GOT3 (cell line): ENCODE results near the gene KPNB1.

Source experiments
- DNase-seq: peaks from one replicate; lab custom pipeline; 2025; ENCODE audit warnings: mixed read lengths; lab: John Stamatoyannopoulos, UW

The KPNB1 gene

GRCh38 chr17:47696717-47697642, 47.3 kb downstream of the KPNB1 start:
- DNase-seq: no peak

DNA sequence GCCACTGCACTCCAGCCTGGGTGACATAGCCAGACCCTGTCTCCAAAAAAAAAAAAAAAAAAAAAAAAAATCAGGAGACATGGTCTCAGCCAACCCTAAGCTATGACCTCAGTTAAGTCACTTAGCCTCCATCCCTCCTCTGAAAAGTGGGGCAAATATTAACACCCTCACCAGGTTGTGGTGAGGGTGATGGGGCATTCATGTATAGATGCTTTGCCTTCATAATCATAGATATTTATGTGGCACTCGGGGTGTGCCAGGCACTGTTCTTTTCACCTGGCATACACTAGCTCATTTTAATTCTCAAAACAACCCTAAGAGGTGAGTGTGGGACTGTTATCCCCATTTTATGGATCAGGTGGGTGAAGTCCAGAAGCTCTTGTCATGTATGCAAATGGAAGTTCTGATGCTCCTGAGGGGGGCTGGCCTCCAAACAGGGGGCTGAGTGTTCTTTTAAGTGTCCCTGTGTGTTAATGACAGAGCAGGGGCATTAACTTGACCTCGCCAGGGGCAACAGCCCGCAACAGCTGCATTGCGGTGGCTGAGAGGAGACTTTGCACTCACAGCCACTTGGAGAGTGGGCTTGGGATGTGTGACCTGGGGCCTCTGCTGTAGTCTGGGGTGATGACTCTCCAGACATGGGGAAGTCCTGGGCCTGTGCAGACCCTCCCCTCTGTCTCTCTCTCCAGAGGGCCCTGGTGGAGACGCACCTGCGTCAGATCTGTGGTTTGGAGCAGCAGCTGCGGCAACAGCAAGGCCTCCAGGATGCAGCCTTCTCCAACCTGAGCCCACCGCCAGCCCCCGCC, 48.4 kb downstream of the KPNB1 start:
- DNase-seq: no peak

GRCh38 chr17:47698749-47699535, 49.2 kb downstream of the KPNB1 start:
- no peak for DNase-seq

- DNase-seq: no peak
Observed at GRCh38 chr17:47699536-47699840, 49.8 kb downstream of the KPNB1 start.

DNA sequence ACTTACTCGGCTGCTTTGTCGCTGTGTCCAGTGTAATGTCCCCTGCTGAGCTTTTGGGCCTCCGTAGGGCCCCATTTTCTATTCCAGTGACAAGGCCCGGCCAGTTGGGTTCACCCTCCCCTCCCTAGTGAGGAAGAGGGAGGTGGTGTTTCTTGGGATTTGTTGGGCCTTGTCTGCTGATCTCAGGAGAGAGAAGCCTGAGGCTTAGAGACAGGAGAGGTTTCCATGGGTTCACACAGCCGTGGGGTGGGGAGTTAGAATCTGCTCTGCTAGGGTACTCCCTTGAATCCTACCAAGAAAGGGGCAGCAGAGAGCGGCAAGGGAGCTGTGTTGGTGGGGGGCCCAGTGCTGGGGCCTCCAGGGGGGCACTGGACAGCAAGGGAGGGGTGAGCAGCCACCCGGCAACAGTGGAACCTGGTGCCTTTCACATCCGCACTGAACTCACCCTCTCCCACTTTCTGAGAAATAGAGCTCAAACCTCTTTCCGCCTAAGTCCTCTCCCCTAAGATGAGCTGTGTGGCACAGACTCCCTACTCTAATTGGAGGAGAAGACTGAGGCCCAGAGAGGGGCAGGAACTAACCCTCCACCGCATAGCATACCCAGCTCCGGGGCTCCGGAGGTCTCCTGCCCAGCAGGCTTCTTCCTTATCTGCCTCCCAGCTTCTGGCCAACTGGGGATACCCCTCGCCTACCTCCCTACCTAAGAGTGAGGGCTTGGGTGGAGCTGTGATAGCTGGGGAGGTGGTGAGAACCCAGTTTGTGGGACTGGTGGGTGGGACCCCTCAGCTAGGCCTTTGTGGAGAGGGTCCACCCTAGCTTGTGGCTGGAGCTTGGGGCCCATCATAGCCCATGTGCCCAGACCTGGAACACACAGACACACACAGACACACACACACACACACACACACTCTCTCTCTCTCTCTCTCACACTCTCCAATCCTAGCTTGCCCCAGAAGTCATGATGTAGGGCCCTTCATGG, 51.0 kb downstream of the KPNB1 start:
- DNase-seq: no peak

- DNase-seq: no peak
Observed at GRCh38 chr17:47701608-47702007, 51.9 kb downstream of the KPNB1 start.

DNA sequence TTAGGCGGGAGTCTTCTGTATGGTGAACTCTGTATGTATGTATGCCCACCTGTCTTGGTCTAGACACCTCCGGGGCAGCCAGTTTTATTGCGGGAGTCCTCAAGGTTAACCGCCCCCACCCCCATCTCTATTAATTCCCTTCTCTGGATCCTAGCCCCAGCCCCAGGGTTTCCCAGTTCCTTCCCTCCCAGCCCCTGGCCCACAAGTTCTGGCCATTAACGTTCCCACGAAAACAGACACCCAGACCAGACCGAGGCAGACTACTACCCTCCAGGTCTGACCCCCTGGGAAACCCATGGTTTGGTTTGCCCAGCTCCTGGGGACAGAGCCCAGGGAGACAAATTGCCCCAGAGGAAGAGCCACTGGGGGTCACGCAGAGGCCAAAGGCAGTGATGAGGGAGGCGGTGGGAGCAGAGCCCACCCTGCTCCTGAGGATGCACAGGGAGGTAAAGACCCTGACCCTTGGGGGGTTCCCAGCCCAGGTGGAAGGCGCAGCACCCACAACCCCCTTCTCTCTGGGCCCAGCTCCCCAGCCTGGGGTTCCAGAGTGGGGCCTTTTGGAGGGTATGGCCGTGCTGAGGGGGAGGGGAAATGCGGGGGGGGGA, 52.8 kb downstream of the KPNB1 start:
- DNase-seq: no peak

DNA sequence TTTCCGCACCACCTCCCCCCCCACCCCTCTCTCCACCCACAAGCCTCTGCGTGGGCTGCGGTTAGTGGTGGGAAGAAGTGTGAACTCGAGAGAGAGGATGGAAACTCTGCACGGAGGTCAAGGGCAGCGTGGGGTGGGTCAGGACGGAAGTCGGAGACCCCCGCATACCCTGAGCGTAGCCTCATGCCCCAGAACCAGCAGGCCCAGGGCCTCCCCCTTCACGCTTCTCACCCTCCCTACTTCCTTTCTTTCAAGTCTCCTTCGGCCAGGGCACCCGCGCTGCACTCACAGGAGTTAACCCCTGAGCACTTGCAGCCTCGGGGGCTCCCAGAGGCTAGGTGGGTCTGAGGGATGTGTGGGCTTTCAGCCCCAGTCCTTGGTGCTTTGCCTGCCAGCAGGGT, 53.5 kb downstream of the KPNB1 start:
- DNase-seq: no peak

GRCh38 chr17:47703671-47704070, 54.0 kb downstream of the KPNB1 start:
- DNase-seq: no peak

- DNase-seq: no peak
Observed at GRCh38 chr17:47704116-47704515, 54.4 kb downstream of the KPNB1 start.

DNA sequence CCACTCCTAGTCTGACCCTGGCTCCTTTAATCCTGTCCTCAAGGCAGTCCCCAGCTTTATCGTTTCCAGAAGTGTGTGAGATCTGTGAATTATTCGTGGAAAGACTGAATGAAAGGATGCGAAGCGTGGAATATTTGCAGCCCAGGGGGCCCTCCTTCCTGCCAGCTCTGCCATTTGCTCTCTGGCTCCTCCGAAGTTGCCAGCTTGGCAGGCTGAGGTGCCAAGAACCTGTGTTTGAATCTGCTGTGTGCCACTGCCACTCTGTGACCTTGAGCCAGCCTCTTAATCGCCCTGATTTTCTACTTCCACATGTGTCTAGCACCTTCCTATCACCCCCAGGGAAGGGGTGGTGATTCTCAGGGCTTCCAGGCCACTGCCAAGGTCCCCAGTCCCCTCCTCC, 55.0 kb downstream of the KPNB1 start:
- DNase-seq: no peak

DNA sequence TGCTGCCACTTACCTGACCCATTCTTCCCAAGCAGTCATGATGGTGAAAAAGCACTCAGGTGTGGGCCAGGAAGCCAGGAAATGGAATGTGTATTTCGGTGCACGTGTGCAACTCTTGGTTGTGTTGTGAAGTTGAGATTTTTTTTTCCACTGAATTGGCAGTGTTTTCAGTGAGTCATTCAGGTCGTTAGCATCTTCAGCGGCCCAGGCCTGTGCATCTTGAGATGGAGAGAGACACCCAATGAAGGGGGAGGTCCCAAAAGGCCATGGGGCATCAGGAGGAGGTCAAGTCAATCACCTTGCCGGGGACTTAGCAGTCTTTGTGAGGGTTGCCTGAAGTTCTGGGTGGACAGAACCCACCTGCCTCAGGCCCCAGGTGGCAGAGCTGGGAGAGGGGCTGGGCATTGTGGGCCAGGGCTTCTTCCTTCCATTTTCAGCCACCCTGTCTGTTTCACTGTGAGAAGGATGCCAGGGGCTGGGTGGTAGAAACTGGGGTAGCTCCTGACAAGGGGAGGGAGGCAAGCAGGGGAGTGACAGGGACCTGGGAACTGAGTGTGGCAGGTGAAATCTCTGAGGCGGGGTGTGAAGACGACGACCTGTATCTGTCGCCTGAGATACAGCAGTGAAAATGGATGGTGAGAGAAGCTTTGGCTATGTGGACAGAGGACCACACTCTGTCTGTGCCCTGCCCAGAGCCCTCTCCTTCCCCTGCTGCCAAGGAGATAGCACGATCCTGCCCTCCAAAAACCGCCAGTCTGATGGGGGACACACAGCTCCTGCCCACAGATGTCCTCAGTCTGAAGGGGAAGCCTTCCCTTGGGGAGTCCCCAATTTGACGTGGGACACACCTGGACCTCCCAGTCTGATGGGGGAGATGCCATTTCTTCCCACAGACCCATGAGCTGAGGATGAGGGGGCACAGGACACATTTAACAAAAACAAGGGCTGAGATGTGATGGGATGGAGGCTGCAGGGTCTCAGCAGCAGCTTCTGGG, 56.1 kb downstream of the KPNB1 start:
- no peak for DNase-seq

DNA sequence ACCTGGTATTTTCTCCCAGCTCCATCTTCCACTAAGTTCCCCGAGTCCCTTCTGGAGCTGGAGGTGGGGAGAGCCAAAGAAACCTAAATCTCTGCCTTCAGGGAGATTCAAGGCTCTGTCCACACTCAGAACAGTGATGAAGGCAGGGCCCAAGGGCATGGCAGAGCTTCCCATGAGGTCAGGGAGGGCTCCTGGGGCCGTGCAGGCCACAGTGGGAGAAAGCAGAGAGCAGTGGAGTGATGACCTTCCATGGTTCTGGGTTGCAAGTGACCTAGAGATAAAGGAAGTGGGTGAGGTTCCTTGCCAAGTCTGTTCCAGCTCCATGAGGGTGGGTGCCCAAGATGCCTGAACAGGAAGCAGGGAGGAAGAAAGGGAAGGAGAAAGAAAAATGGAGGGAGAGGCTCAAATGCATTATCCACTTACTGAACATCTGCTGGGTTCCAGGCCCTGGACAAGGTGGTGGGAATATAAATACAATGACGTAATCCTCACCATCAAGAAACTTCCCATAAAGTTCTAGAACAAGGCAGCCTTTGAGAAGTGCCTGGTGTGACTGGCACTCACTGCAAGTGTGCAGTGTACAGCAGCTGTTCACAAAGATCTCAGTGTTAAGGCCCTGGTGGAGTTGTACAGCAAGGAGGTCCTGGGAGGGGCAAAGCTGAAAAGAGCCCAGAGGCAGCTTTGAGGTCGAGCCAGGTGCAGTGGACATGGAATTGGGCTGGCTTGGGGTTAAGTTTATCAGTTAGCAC, 57.5 kb downstream of the KPNB1 start:
- no peak for DNase-seq

DNA sequence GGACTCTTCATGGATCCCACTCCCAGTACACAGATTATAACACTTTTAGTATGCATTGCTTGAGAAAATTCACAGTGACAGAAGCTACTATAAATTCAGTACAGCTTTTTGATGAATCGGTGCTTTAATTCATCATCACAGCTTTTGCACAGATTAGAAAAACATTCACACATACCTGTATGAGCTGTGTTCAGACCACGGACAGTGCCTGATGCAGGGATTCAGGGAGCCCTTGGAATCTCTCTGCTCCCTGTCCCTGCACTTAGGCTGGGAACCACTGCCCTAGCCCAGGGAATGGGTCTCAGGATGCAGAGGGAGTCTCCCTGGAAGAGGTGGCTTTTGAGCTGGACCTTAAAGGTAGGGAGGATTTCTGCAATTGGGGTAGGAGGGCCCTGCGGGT, 58.2 kb downstream of the KPNB1 start:
- no peak for DNase-seq

- no peak for DNase-seq
Observed at GRCh38 chr17:47708312-47708863, 58.7 kb downstream of the KPNB1 start.

- no peak for DNase-seq
Observed at GRCh38 chr17:47708864-47709541, 59.3 kb downstream of the KPNB1 start.

DNA sequence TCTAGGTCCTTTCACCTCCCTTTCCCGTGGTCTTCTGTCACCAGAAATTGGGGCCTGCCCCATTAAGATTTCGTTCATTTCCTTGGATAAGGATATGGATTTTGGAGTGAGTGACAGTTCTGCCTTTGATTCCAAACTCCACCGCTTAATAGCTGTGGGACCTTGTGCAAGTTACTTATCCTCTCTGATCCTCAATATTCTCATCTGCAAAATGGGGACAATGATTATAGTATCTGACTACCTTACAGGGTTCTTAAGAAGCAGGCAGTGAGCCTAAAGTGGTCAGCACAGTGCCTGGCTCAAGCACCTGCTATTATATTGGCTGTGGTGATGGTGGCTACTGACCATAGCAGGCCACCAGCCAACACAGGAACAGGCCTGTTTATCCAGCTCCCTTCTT, 59.9 kb downstream of the KPNB1 start:
- no peak for DNase-seq
